ENCODE data around the gene LRRFIP1.
"Not testable (repeated sequence)": the region's sequence is repeated elsewhere in the genome, so short reads cannot be mapped to it uniquely, and the experiment has no call there.

LRRFIP1 gene

DNA sequence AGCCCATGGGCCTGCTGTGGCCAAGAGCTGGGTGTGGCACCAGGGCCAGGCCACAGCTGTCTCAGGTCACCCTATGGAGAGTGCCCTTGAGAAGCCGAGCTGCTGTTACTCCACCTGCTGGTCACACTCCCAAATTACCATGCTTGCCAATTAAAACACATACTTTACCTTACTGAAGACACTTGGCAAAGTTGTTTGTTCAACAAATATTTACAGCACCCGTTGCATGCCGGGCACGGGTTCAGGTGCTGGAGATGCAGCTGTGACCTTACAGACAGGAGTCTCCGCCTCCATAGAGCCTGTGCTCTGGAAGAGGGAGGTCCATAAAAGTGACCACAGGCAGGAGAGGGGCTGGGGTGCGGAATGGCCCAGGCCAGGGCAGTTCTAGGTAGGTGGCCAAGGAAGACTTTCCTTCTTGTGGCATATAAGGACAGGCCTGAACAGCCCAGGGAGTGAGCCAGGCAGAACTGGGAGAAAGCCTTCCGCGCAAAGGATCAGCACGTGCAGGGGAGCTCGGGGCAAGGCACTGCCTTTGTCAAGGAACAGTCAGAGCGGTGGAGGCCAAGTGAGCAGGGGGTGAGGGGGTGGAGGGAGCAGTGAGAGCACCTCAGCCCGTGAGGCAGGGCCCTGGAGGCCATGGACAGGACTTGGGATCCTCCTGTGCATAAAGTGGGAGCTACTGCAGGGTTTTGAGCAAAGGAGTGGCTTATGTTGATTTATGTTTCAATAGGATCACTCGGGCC lies 147.6 kb downstream of the LRRFIP1 start:
- DNase-seq (ENCODE audit: low read depth) = peak; percentile 8

- no peak for DNase-seq (ENCODE audit: low read depth)
Measured at GRCh38 chr2:237779521-237779920, 152.1 kb downstream of the LRRFIP1 start.

- DNase-seq (ENCODE audit: low read depth) = no peak
Measured at GRCh38 chr2:237782181-237782580, 154.8 kb downstream of the LRRFIP1 start.

GRCh38 chr2:237783678-237784077 lies 156.3 kb downstream of the LRRFIP1 start:
- not testable (repeated sequence) for DNase-seq (ENCODE audit: low read depth)

GRCh38 chr2:237786936-237787335 lies 159.5 kb downstream of the LRRFIP1 start:
- no peak for DNase-seq (ENCODE audit: low read depth)

DNA sequence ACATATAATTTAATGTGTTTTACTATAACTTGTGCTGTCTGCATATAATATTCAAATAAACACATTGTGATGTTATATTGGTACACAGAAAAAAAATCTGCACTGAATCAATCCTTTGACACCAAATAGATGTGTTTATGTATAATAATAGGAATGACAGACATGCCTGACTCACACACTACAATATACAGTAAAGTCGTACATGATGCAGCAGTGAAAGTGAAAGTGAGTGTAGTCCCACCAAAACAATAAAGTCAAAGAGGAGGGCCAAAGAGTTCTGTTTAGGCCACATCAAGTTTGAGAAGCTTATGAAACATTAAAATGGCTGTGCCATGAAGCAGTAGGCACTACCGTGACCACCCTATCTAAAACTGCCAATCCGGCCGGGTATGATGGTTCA lies 163.0 kb downstream of the LRRFIP1 start:
- no peak for DNase-seq (ENCODE audit: low read depth)

DNA sequence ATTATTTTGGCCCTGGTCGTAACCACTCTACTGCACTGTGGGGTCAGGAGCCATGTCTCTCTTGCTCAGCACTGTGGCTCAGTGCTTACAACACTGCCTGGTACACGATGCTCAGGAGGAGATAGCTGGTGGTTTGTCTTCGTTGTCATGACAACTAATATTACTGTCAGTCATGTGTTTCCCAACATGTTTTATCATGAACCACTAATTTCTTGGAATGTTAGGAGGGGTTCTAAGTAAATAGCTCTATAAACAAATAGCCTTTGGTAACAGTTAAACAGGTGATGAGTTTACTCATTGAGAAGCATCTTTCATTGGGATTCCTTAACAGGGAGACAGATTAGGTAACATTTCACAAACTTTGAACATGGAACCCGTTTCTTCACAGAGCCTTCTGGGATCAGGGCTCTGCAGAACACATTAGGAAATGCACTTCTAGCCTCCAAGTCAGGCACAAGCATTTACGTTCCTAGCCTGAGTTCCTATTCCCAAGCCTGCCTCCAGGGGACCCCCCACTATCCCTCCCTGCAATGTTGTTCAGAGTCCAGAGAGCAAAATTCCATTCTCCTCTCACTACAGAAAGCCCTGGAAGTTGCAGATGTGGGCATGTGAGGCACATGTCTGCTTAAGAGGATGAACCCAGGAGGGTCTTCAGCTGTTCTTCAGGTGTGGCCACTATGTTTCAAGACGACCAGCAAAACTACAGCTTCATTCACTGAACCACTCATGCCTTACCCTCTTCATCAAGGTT lies 164.8 kb downstream of the LRRFIP1 start:
- DNase-seq (ENCODE audit: low read depth) = no peak

DNA sequence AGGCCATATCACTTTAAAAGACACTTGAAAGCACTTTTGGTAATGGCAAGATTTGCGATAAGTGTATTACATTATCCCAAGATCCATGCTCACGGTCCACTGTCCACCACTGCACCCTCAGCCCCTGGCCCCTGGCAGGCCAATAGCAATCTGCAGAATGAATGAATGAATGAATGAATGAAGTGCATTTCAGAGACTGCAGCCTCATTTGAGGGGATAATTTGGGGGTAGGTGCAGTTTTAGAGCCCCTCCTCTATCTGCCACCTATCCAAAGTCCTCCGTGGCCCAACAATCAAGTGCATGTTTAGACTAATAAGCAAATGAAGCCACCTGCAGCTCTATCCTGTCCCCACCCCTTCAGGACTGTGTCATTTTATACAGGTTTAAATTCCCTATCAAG lies 169.9 kb downstream of the LRRFIP1 start:
- no peak for DNase-seq (ENCODE audit: low read depth)

DNA sequence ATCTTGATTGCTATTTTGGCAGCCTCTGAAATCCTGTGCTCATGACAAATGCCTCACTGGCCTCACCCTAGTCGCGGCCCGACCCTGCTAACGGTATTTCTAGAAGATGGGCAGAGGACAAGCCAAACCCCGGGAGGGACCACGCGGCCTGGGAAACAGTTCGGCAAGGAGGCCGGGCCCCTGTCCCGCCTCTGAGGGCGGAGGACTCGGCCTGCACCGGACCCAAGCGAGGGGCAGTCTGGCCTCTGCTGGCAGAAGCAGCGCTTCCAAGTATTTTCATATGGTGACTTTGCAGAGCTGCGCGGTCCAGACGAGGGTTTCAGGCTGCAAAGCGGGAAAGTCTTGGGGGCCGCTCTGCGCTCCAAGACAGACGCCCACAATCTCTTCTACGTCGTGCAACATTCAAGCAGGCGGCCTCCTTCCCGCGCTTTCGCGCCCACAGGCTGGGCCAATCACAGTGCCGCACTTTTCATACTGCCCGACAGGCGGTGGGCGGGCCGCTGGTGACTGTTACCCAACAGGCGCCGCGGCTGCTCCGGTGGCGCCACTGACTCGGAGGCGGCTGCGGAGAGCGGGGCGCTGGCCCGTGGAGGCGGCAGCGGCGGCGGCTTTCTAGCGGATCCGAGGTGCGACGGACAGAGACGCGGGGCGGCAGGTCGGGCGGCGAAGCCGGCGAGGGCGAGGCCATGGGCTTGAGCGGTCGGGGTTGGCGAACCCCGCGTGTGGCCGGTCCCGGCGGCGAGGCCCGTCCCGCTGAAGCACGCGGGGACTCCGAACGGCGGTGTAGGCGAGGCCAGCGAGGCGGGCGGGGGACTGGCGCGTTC lies 171.1 kb downstream of the LRRFIP1 start, which contains the start of gene RBM44:
RBM44 (plus strand) TSS at position 544 of the 824 bp plus-strand sequence. CDS start 14,831 bp downstream, outside the sequence.
- DNase-seq (ENCODE audit: low read depth) = no peak

- DNase-seq (ENCODE audit: low read depth) = no peak
Measured at GRCh38 chr2:237799060-237799428, 171.7 kb downstream of the LRRFIP1 start.

GRCh38 chr2:237801466-237801865 lies 174.1 kb downstream of the LRRFIP1 start:
- no peak for DNase-seq (ENCODE audit: low read depth)

GRCh38 chr2:237806334-237806733 lies 178.9 kb downstream of the LRRFIP1 start:
- DNase-seq (ENCODE audit: low read depth) = no peak

GRCh38 chr2:237815637-237816036 lies 188.2 kb downstream of the LRRFIP1 start:
- DNase-seq (ENCODE audit: low read depth) = no peak

DNA sequence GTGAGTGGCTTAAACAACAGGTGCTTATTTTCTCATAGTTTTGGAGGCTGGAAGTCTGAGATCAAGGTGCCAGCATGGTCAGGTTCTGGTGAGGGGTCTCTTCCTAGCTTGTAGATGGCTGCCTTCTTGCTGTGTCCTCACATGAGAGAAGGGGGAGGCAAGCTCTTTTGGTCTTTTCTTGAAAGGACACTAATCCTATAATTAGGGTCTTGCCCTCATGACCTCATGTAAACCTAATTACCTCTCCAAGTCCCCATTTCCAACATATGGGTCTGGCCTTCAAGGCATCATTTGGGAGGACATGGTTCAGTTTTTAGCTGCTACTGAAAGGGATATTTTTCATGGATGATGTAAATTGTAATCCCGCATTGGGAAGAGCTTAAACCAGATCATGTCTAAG lies 189.1 kb downstream of the LRRFIP1 start:
- no peak for DNase-seq (ENCODE audit: low read depth)

GRCh38 chr2:237818066-237818473 lies 190.7 kb downstream of the LRRFIP1 start:
- DNase-seq (ENCODE audit: low read depth) = no peak

- DNase-seq (ENCODE audit: low read depth) = no peak
Measured at GRCh38 chr2:237819231-237819630, 191.8 kb downstream of the LRRFIP1 start.

GRCh38 chr2:237820421-237820820 lies 193.0 kb downstream of the LRRFIP1 start:
- DNase-seq (ENCODE audit: low read depth) = no peak

- no peak for DNase-seq (ENCODE audit: low read depth)
Measured at GRCh38 chr2:237823544-237823943, 196.2 kb downstream of the LRRFIP1 start.

GRCh38 chr2:237824085-237824484 lies 196.7 kb downstream of the LRRFIP1 start:
- no peak for DNase-seq (ENCODE audit: low read depth)

DNA sequence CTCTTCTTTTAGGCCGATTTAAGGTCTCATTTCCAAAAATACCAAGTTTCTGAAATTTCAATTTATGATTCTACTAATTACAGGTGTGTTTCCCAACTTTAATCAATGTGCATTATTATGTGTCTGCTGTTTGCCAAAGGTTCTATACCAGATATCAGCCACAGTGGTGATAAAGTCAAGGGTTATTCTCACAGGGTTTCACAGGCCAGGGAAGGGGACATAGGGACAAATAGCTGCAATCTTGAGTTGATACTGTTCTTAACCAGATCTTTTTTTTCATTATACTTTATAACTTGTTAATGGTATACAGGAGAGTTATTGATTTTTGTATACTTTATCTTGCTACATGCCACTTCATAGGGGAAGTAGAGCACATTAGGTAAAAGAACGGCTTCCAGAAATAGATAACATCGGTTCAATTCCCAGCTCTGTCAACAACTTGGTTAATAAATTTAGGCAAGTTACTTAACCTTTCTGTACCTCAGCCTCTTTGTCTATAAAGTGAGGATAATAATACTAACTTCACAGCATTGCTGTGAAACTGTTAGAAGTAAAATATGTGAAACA lies 200.1 kb downstream of the LRRFIP1 start:
- DNase-seq (ENCODE audit: low read depth) = no peak
